GM12892 (cell line): ENCODE measurements around the gene NPAT.

Experiments
- POLR2A ChIP-seq: IDR thresholded peaks from 2 replicates; pipeline ENCODE4 v1.6.1; 2011; ENCODE audit warnings: low read depth, low read length, control low read depth
- POLR2AphosphoS5 ChIP-seq: IDR thresholded peaks from 2 replicates; pipeline ENCODE4 v1.6.1; 2011; ENCODE audit warnings: low read depth, low read length, control low read depth
- TAF1 ChIP-seq: IDR thresholded peaks from 2 replicates; pipeline ENCODE4 v1.6.1; 2011; ENCODE audit warnings: low read depth, mild to moderate bottlenecking, control low read depth, low read length, borderline replicate concordance

GRCh38 chr11:108241330-108242037, 19.0 kb upstream of the NPAT start:
- no peak for TF ChIP-seq POLR2A
- no peak for TF ChIP-seq TAF1
- TF ChIP-seq POLR2AphosphoS5 = no peak
